ENCODE results near the gene LRP1.

Gene LRP1

GRCh38 chr12:57219993-57220754, 91.9 kb downstream of the LRP1 start:
- Histone ChIP-seq H3K4me1 (peaks cover 27 to 53% (median 48%) of the 10 kb centered on the region in 10 experiments), H3K9ac (no peak overlapping the region), H3K27me3 (peaks cover 100% of the 10 kb centered on the region in 11 experiments), H3K36me3 (no peaks in the 10 kb centered on the region), H3K4me2 (no peak overlapping the region), H3K27ac (no peak overlapping the region), H3K9me3 (replicated peaks in 1 of 11) (no peaks in the 10 kb centered on the region), H3K4me3 (no peak overlapping the region), H4K20me1 (peaks cover 5 to 94% (median 73%) of the 10 kb centered on the region in 11 experiments; a peak in 20 of 22 replicates)
- TF ChIP-seq Cebpa-rat (IDR thresholded peaks at IDR 0.05) = no peak

GRCh38 chr12:57220770-57221168, 92.5 kb downstream of the LRP1 start:
- H3K4me1 ChIP-seq = peaks cover 21 to 53% (median 48%) of the 10 kb centered on the region in 10 experiments
- no peak overlapping the region for H3K9ac ChIP-seq
- no peak overlapping the region for H3K27ac ChIP-seq
- peaks cover 0 to 90% (median 67%) of the 10 kb centered on the region in 11 experiments; a peak in 20 of 22 replicates for H4K20me1 ChIP-seq
- H3K27me3 ChIP-seq = peaks cover 100% of the 10 kb centered on the region in 11 experiments
- no peak overlapping the region for H3K4me2 ChIP-seq
- H3K36me3 ChIP-seq = no peaks in the 10 kb centered on the region
- no peaks in the 10 kb centered on the region for H3K9me3 ChIP-seq (replicated peaks in 1 of 11)
- no peak overlapping the region for H3K4me3 ChIP-seq
- no peak for TF ChIP-seq Cebpa-rat (IDR thresholded peaks at IDR 0.05)

- Histone ChIP-seq H3K9ac (no peak overlapping the region), H3K4me2 (no peak overlapping the region), H3K4me1 (peaks cover 17 to 52% (median 47%) of the 10 kb centered on the region in 10 experiments), H3K4me3 (no peak overlapping the region), H4K20me1 (peaks cover 0 to 88% (median 61%) of the 10 kb centered on the region in 11 experiments; a peak in 18 of 22 replicates), H3K36me3 (no peaks in the 10 kb centered on the region), H3K27me3 (peaks cover 100% of the 10 kb centered on the region in 11 experiments), H3K9me3 (replicated peaks in 1 of 11) (no peaks in the 10 kb centered on the region), H3K27ac (no peak overlapping the region)
- TF ChIP-seq Cebpa-rat (IDR thresholded peaks at IDR 0.05) = no peak
Observed at GRCh38 chr12:57221169-57221917, 93.1 kb downstream of the LRP1 start.

- H4K20me1 ChIP-seq = peaks cover 0 to 80% (median 52%) of the 10 kb centered on the region in 11 experiments; a peak in 18 of 22 replicates
- no peaks in the 10 kb centered on the region for H3K9me3 ChIP-seq (replicated peaks in 1 of 11)
- TF ChIP-seq Cebpa-rat (IDR thresholded peaks at IDR 0.05) = no peak
- peaks cover 19 to 54% (median 49%) of the 10 kb centered on the region in 10 experiments for H3K4me1 ChIP-seq
- no peak overlapping the region for H3K4me3 ChIP-seq
- peaks cover 97 to 100% (median 100%) of the 10 kb centered on the region in 11 experiments for H3K27me3 ChIP-seq
- H3K27ac ChIP-seq = no peak overlapping the region
- H3K4me2 ChIP-seq = peak overlapping the region in 5 of 11 experiments; percentile 3 to 64 (median 26); a peak in 5 of 22 replicates
- H3K9ac ChIP-seq = no peak overlapping the region
- H3K36me3 ChIP-seq = no peaks in the 10 kb centered on the region
Observed at GRCh38 chr12:57222286-57223190, 94.3 kb downstream of the LRP1 start.

GRCh38 chr12:57223191-57224165, 95.2 kb downstream of the LRP1 start:
- peaks cover 87 to 96% (median 93%) of the 10 kb centered on the region in 11 experiments for H3K27me3 ChIP-seq
- peak overlapping the region in 7 of 11 experiments; percentile 3 to 100 (median 40); a peak in 11 of 22 replicates for H3K4me2 ChIP-seq
- no peaks in the 10 kb centered on the region for H3K36me3 ChIP-seq
- H3K9me3 ChIP-seq (replicated peaks in 1 of 11) = no peaks in the 10 kb centered on the region
- peaks cover 0 to 71% (median 46%) of the 10 kb centered on the region in 11 experiments; a peak in 16 of 22 replicates for H4K20me1 ChIP-seq
- H3K27ac ChIP-seq = no peak overlapping the region
- no peak for TF ChIP-seq Cebpa-rat (IDR thresholded peaks at IDR 0.05)
- H3K4me1 ChIP-seq = peaks cover 24 to 59% (median 54%) of the 10 kb centered on the region in 10 experiments
- H3K4me3 ChIP-seq = no peak overlapping the region
- H3K9ac ChIP-seq = no peak overlapping the region

GRCh38 chr12:57224278-57224972, 96.1 kb downstream of the LRP1 start:
- no peak overlapping the region for H3K4me3 ChIP-seq
- no peak for TF ChIP-seq Cebpa-rat (IDR thresholded peaks at IDR 0.05)
- H4K20me1 ChIP-seq = peaks cover 0 to 61% (median 38%) of the 10 kb centered on the region in 11 experiments; a peak in 16 of 22 replicates
- H3K27me3 ChIP-seq = peaks cover 78 to 87% (median 83%) of the 10 kb centered on the region in 11 experiments
- H3K4me1 ChIP-seq = peaks cover 33 to 69% (median 63%) of the 10 kb centered on the region in 10 experiments
- no peak overlapping the region for H3K9ac ChIP-seq
- H3K36me3 ChIP-seq = no peaks in the 10 kb centered on the region
- H3K9me3 ChIP-seq (replicated peaks in 1 of 11) = no peaks in the 10 kb centered on the region
- H3K4me2 ChIP-seq = peak overlapping the region in 9 of 11 experiments; percentile 28 to 100 (median 52); a peak in 13 of 22 replicates
- H3K27ac ChIP-seq = no peak overlapping the region

- H3K36me3 ChIP-seq = no peaks in the 10 kb centered on the region
- no peak for TF ChIP-seq Cebpa-rat (IDR thresholded peaks at IDR 0.05)
- no peaks in the 10 kb centered on the region for H3K9me3 ChIP-seq (replicated peaks in 1 of 11)
- peak overlapping the region; percentile 18 to 100 (median 38); a peak in 20 of 22 replicates for H3K4me2 ChIP-seq
- H3K9ac ChIP-seq = no peak overlapping the region
- no peak overlapping the region for H3K27ac ChIP-seq
- peaks cover 0 to 58% (median 33%) of the 10 kb centered on the region in 11 experiments; a peak in 18 of 22 replicates for H4K20me1 ChIP-seq
- H3K4me3 ChIP-seq = no peak overlapping the region; a peak in 1 of 20 replicates
- H3K27me3 ChIP-seq = peaks cover 71 to 80% (median 76%) of the 10 kb centered on the region in 11 experiments
- H3K4me1 ChIP-seq = peaks cover 33 to 70% (median 65%) of the 10 kb centered on the region in 10 experiments
Observed at GRCh38 chr12:57224973-57225679, 96.8 kb downstream of the LRP1 start.

Measured in BLaER1 treated with 17β-estradiol and CSF1 and Interleukin-3, amounts not matched to agents 10 nM and 100 nM (cell line).